PFSK-1 (cell line): ENCODE data around the gene ZSCAN22.

Experiments
- FOXP2 ChIP-seq: optimal IDR thresholded peaks from 2 replicates; pipeline ENCODE3; 2011; ENCODE audit warnings: borderline replicate concordance, control low read depth, inconsistent platforms; ENCODE audit not compliant: insufficient read depth; ENCODE audit errors: extremely low read length, extremely low read depth
- POLR2AphosphoS5 ChIP-seq: IDR thresholded peaks from 2 replicates; pipeline ENCODE4 v1.6.1; 2012; ENCODE audit warnings: low read depth, mild to moderate bottlenecking, control low read depth, low read length, moderate library complexity
- REST ChIP-seq, 2 experiments: IDR thresholded peaks; 2 replicates each; pipeline versions ENCODE4 v1.6.1 to v1.8.0; 2011 to 2012; ENCODE audit warnings: low read depth in 2 of 2, low read length in 2 of 2, control low read depth in 1 of 2, inconsistent platforms in 1 of 2, mild to moderate bottlenecking in 1 of 2, moderate library complexity in 1 of 2; ENCODE audit not compliant: insufficient read depth in 1 of 2
- SIN3A ChIP-seq: IDR thresholded peaks from 2 replicates; pipeline ENCODE4 v1.6.1; 2012; ENCODE audit warnings: mild to moderate bottlenecking, low read length, moderate library complexity, borderline replicate concordance; ENCODE audit not compliant: insufficient read depth
- TAF1 ChIP-seq: IDR thresholded peaks from 2 replicates; pipeline ENCODE4 v1.6.1; 2012; ENCODE audit warnings: low read length, control low read depth, borderline replicate concordance; ENCODE audit not compliant: insufficient read depth

ZSCAN22 gene

GRCh38 chr19:58279042-58279924 lies 47.5 kb upstream of the ZSCAN22 start:
- TF ChIP-seq SIN3A (peak; percentile 40; the same call in 1 of the 2 replicates), TAF1 (no peak)

GRCh38 chr19:58279925-58280316 lies 46.9 kb upstream of the ZSCAN22 start:
- TF ChIP-seq POLR2AphosphoS5: no peak
- no peak for TF ChIP-seq SIN3A
- TF ChIP-seq REST (IDR thresholded peaks at IDR 0.05; ENCODE audit: insufficient read depth in 1 of 2, low read depth in 2 of 2, low read length in 2 of 2): no peak
- no peak for TF ChIP-seq FOXP2

GRCh38 chr19:58284199-58284598 lies 42.6 kb upstream of the ZSCAN22 start:
- TF ChIP-seq SIN3A (no peak), TAF1 (no peak), FOXP2 (no peak), POLR2AphosphoS5 (no peak), REST (IDR thresholded peaks at IDR 0.05; ENCODE audit: insufficient read depth in 1 of 2, low read depth in 2 of 2, low read length in 2 of 2) (no peak)

GRCh38 chr19:58291943-58292342 lies 34.9 kb upstream of the ZSCAN22 start:
- no peak for TF ChIP-seq FOXP2
- TF ChIP-seq TAF1: no peak
- TF ChIP-seq POLR2AphosphoS5: no peak
- no peak for TF ChIP-seq SIN3A
- no peak for TF ChIP-seq REST (IDR thresholded peaks at IDR 0.05; ENCODE audit: insufficient read depth in 1 of 2, low read depth in 2 of 2, low read length in 2 of 2)

GRCh38 chr19:58294743-58295374 lies 31.9 kb upstream of the ZSCAN22 start:
- TF ChIP-seq REST (IDR thresholded peaks at IDR 0.05; ENCODE audit: insufficient read depth in 1 of 2, low read depth in 2 of 2, low read length in 2 of 2) (no peak), POLR2AphosphoS5 (no peak), FOXP2 (no peak), SIN3A (no peak), TAF1 (no peak)
